Astrocyte of the cerebellum (primary cell): ENCODE measurements around the gene CAPRIN1.
A peak's percentile ranks its signal among the peaks of the same experiment; 100 is the strongest.
"Not testable (repeated sequence)": the region's sequence is repeated elsewhere in the genome, so short reads cannot be mapped to it uniquely, and the experiment has no call there.

Source experiments
- DNase-seq: peaks from one replicate; pipeline ENCODE4 v3.0.0-alpha.2; 2011; ENCODE audit warnings: low read depth
- H3K4me3 ChIP-seq: 2 replicates; pipeline ENCODE4 v1.5.1; 2011; ENCODE audit warnings: mild to moderate bottlenecking, low read depth, low read length, moderate library complexity
- CTCF ChIP-seq: IDR thresholded peaks from 2 replicates; pipeline ENCODE4 v1.5.1; 2012; ENCODE audit warnings: low read length, low read depth, moderate library complexity, mild to moderate bottlenecking; ENCODE audit errors: missing control alignments
- in situ Hi-C: cut with HindIII; loops from 2 replicates; pipeline ENCODE4 v1.10.0; 2017; ENCODE audit warnings: low sequenced_read_pairs

Gene CAPRIN1

GRCh38 chr11:34055218-34056000 lies 3.9 kb downstream of the CAPRIN1 start:
- no peak for TF ChIP-seq CTCF
- DNase-seq = no peak
- H3K4me3 ChIP-seq = no peak overlapping the region
- in situ Hi-C loops = no loop called here

- no peak overlapping the region for H3K4me3 ChIP-seq
- in situ Hi-C loops = no loop called here
- TF ChIP-seq CTCF = no peak
- DNase-seq = no peak
Observed at GRCh38 chr11:34056672-34057071, 5.1 kb downstream of the CAPRIN1 start.

GRCh38 chr11:34063061-34063795 lies 11.7 kb downstream of the CAPRIN1 start:
- no peak overlapping the region for H3K4me3 ChIP-seq
- in situ Hi-C loops = no loop called here
- TF ChIP-seq CTCF = no peak
- no peak for DNase-seq

- DNase-seq = no peak
Observed at GRCh38 chr11:34064291-34064690, 12.8 kb downstream of the CAPRIN1 start.

GRCh38 chr11:34065505-34066203 lies 14.1 kb downstream of the CAPRIN1 start:
- no peak overlapping the region for H3K4me3 ChIP-seq
- TF ChIP-seq CTCF = peak; percentile 28
- in situ Hi-C loops = no loop called here
- DNase-seq = no peak

More at GRCh38 chr11:34064291-34064690, 12.8 kb downstream of the CAPRIN1 start:
- no peak for TF ChIP-seq CTCF
- no peak overlapping the region for H3K4me3 ChIP-seq
- in situ Hi-C loops = no loop called here

- DNase-seq, in situ Hi-C loops, H3K4me3 ChIP-seq: not testable (repeated sequence)
Observed at GRCh38 chr11:34066766-34067165, 15.2 kb downstream of the CAPRIN1 start.
